ENCODE measurements around the gene MKNK2. TPM values are rescaled to one million over a fixed set of nuclear protein-coding genes. Genes with fewer than 3 reads are reported as not detected.

MKNK2 gene
- total and polyA plus RNA-seq, 10 of the 15 experiments (the other 5 are each of a cell fraction or from before 2014, with no cell fraction given): 9.6 to 365 (median 69.9) TPM

DNA sequence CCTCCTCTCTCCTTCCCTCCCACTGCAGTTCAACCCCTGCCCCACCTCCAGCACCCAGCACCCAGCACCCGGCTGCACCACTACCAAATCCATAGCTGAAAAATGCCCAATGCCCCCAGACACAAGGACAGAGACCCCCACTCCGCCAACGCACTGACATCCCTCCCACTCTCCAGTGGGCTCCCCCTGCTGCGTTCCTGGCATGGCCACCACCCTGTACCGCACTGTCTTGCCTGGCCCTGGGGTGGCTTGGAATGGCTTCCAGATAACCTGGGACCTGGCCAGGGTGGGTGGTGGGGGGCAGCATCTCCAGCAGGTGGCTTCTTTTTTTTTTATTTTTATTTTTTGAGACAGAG, 5.8 kb upstream of the MKNK2 start:
- no peak for FAIRE-seq
- no peak for TF ChIP-seq ZNF217 (IDR thresholded peaks at IDR 0.05)
- TF ChIP-seq ZBTB33 (IDR thresholded peaks at IDR 0.05): no peak
- no peak for TF ChIP-seq USF2 (IDR thresholded peaks at IDR 0.05; ENCODE audit: borderline replicate concordance, low read depth, low read length)
- no peak for TF ChIP-seq TCF3 (IDR thresholded peaks at IDR 0.05; ENCODE audit: borderline replicate concordance, insufficient read depth, low read depth, low read length)
- H2AFZ ChIP-seq (ENCODE audit: control insufficient read depth, low read depth, low read length): no peak overlapping the region
- H4K20me1 ChIP-seq (ENCODE audit: control insufficient read depth, insufficient read depth): no peaks in the 10 kb centered on the region
- ChIA-PET SMC1A (ENCODE audit: uncharacterized antibody, unreplicated experiment) (interaction anchor here (1.3 kb wide), 1 partner anchor 28 kb away, joined by 7 read pairs; no protein-coding TSS in a partner anchor), CTCF (interaction anchor here (0.6 to 1.4 kb wide), 2 partner anchors 12 to 38 kb away, joined by 4 to 6 read pairs; no protein-coding TSS in a partner anchor), POLR2A (interaction anchor here (6.0 kb wide), 1 partner anchor 36 kb away, joined by 110 read pairs; the partner anchor contains the start of gene MOB3A), RAD21 (ENCODE audit: unreplicated experiment) (interaction anchor here (0.6 to 1.1 kb wide), 3 partner anchors 11 to 160 kb away, joined by 3 read pairs; no protein-coding TSS in a partner anchor)
- in situ Hi-C loops (cut with MboI) (no loop called here), intact Hi-C loops (cut with micrococcal nuclease; ENCODE audit: unreplicated experiment) (no loop called here)
- no peak overlapping the region for H3K27ac ChIP-seq (ENCODE audit: control insufficient read depth, insufficient read depth)
- H3K9ac ChIP-seq (ENCODE audit: control insufficient read depth, insufficient read depth, low read length): no peak overlapping the region
- H3K9me3 ChIP-seq (replicated peaks; ENCODE audit: control insufficient read depth, insufficient read depth, low read length): no peaks in the 10 kb centered on the region
- no peaks in the 10 kb centered on the region for H3K36me3 ChIP-seq (ENCODE audit: control insufficient read depth in 2 of 2, insufficient read depth in 2 of 2, low read length in 1 of 2)
- no peak for DNase-seq (ENCODE audit: low read depth, low spot score)
- WGBS (ENCODE audit: insufficient coverage, insufficient replicate concordance, low lambda C conversion rate, missing lambda C conversion rate): 56% methylated on average over 5 of the region's 5 CpGs
- ATAC-seq: no peak
- H3K4me3 ChIP-seq: no peak overlapping the region
- no peaks in the 10 kb centered on the region for H3K27me3 ChIP-seq (replicated peaks in 1 of 2; ENCODE audit: control insufficient read depth in 2 of 2, insufficient read depth in 2 of 2, low read length in 1 of 2)
- no TSS peak for BruUV-seq (replicated peaks)
- H3K4me1 ChIP-seq (ENCODE audit: control insufficient read depth, insufficient read depth, low read length): peaks cover 54% of the 10 kb centered on the region
- H3K4me2 ChIP-seq (ENCODE audit: control insufficient read depth, insufficient read depth): no peak overlapping the region
- H3K79me2 ChIP-seq (ENCODE audit: control insufficient read depth, insufficient read depth, low read length): peaks cover 16% of the 10 kb centered on the region
